Central memory CD8-positive, alpha-beta T cell (primary cell): Measurements from ENCODE around the gene CCDC78.

Experiments used
- ATAC-seq: fragments of 150-1000 bp; cut with Tn5 transposase; replicated peaks from 2 replicates; pipeline ENCODE4 v1.10.0; 2022; ENCODE audit warnings: mild to moderate bottlenecking, moderate FRiP score, moderate number of reproducible peaks; ENCODE audit not compliant: poor library complexity, severe bottlenecking; ENCODE audit errors: extremely low read depth
- DNase-seq, 2 donors: peaks; one replicate each; pipeline ENCODE4 v3.0.0; 2021; ENCODE audit warnings: low spot score in 2 of 2
- H3K27ac Mint-ChIP-seq: one replicate; pipeline ENCODE4 v1.8.0; 2022; ENCODE audit warnings: low read depth, mild to moderate bottlenecking, moderate library complexity, mixed read lengths
- H3K27me3 Mint-ChIP-seq: one replicate; pipeline ENCODE4 v1.8.0; 2022; ENCODE audit warnings: mixed read lengths
- H3K36me3 Mint-ChIP-seq: one replicate; pipeline ENCODE4 v1.8.0; 2022; ENCODE audit warnings: mild to moderate bottlenecking, moderate library complexity, mixed read lengths; ENCODE audit not compliant: insufficient read depth
- H3K4me1 Mint-ChIP-seq: one replicate; pipeline ENCODE4 v1.8.0; 2022; ENCODE audit warnings: mixed read lengths
- H3K4me3 Mint-ChIP-seq: one replicate; pipeline ENCODE4 v1.8.0; 2022; ENCODE audit warnings: mild to moderate bottlenecking, moderate library complexity, mixed read lengths
- H3K9me3 Mint-ChIP-seq: one replicate; pipeline ENCODE4 v1.8.0; 2022; ENCODE audit warnings: mixed read lengths

CCDC78 gene

DNA sequence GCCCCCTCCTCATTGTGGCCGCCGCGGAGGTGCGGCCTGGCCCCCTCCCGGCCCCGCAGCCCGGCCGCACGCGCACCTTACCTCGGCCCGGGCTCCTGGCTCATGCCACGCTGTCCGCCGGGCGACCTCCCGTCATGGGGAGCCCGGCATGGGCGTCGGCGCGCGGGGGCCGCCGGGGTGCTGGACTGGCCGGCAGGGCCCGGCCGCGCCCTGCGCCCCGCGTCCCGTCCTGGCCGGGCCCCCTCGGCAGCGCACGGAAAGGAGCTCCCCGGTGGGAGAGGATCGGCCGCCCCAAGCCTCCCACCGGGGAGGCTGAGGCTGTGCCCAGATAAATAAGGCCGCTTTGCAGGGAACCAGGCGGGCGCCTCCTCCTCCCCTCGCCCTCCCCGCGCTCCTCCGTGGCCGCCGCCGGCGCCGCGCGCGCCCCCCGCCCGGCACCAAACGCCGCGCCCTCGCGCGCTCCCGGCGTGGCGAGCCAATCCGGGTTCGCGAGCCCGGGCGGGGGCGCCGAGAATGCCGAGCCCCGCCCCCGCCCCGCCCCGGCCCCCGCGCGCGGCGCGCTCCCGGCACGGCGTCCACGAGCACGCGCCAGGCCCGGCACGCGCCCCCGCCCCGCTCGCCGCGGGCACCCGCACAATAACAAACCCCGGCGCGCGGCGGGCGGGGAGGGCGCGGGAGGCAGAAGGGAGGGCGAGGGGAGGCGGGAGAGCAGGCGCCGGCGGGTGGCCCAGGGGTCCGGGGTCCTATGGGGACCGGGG is 20.6 kb downstream of the CCDC78 start, which contains the start of gene FBXL16:
Gene FBXL16 (minus strand): TSS at position 371 of the 758 bp plus-strand sequence. CDS start 8,396 bp downstream, outside the sequence.
- Mint-ChIP-seq H3K27ac (no peak within 1 kb of the TSS), H3K36me3 (peaks cover 4% of the 10 kb centered on the region), H3K9me3 (no peaks in the 10 kb centered on the region), H3K27me3 (peaks cover 52% of the 10 kb centered on the region), H3K4me3 (no peak within 1 kb of the TSS), H3K4me1 (no peaks in the 10 kb centered on the region)
- ATAC-seq (no peak), DNase-seq (no peak)

DNA sequence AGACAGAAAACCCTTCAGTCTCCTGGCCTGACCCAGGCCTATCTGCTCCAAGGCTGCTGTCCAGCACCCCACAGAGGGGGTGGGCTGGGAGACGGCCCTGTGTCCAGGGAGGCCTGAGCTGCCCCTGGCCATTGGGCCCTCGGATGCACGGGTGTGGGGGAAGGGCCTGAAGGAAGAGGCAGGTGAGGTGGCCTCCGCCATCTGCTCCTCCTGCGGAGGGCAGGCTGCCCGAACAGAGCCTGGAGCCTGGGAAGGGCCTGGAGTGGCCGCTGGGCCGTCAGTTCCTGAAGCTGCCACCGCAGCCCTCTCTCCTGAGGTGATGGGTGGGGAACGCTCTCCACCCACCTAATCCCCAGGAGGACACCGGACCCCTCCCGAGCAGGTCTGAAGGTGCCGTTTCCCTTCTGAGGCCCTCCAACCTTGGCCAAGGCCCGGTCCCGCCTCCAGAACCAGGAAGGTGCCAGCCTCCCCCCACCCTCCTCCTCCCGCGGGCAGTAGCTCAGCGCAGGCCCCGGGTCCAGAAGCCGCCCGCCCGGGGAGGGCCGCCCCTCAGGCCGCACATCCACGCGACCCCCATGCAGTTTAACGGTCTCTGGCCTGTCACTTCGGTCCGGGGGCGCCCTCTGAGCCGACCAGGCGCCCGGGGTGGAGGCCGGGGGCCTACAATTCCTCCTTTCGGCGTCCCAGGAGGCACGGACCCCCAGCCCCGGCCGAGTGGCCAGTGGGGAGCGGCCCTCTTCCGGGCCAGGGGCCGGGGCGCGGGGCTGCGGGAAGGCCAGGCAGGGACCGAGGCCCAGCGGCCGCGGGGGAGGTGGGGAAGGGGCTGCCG is 21.5 kb downstream of the CCDC78 start:
- H3K36me3 Mint-ChIP-seq = peaks cover 4% of the 10 kb centered on the region
- no peak overlapping the region for H3K27ac Mint-ChIP-seq
- peaks cover 49% of the 10 kb centered on the region for H3K27me3 Mint-ChIP-seq
- H3K9me3 Mint-ChIP-seq = no peaks in the 10 kb centered on the region
- DNase-seq (no peak), ATAC-seq (no peak)
- H3K4me1 Mint-ChIP-seq = no peaks in the 10 kb centered on the region
- no peak overlapping the region for H3K4me3 Mint-ChIP-seq

DNA sequence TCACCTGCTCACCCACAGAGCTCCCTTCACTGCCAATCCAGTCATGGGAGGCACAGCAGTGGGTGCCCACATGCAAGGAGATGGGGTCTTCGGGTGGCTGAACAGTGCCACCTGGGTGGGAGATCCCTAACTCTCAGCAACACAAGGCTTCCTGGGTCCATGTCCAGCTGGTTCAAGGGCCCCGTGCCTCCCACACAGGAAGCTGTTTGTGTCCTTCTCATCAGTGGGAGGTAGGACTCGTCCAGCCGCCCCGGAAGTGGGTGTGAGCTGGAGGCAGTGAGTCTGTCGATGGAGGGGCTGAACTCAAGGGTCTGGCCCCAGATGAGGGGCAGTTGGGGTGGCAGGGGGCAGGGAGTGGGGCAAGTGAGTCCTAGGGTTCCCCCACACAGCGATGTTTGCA is 22.2 kb downstream of the CCDC78 start:
- H3K4me1 Mint-ChIP-seq = no peaks in the 10 kb centered on the region
- H3K9me3 Mint-ChIP-seq = no peaks in the 10 kb centered on the region
- DNase-seq (no peak), ATAC-seq (no peak)
- H3K27me3 Mint-ChIP-seq = peaks cover 42% of the 10 kb centered on the region
- H3K27ac Mint-ChIP-seq = no peak overlapping the region
- H3K4me3 Mint-ChIP-seq = no peak overlapping the region
- peaks cover 4% of the 10 kb centered on the region for H3K36me3 Mint-ChIP-seq

DNA sequence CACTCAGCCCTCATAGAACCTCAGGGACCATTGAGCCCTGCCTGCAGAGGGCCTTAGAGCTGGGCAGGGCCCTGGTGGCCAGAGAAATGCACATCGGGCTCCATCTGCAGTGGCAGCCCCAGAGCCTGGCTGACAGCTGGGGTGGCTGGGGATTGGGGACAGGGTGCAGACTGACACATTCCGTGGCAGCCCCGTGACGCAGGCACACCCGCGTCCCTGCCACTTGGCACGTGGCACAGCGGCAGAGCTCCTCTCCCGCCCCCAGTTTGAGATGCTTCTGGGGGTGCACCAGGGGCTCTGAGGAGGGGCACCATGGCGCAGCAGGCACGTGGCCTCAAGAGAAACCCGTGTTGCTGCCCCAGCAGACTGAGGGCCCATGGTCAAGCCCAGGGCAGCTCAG is 22.8 kb downstream of the CCDC78 start:
- Mint-ChIP-seq H3K4me3 (no peak overlapping the region), H3K36me3 (peaks cover 4% of the 10 kb centered on the region), H3K27ac (no peak overlapping the region), H3K4me1 (no peaks in the 10 kb centered on the region), H3K9me3 (no peaks in the 10 kb centered on the region), H3K27me3 (peaks cover 36% of the 10 kb centered on the region)
- no peak for ATAC-seq
- no peak for DNase-seq

DNA sequence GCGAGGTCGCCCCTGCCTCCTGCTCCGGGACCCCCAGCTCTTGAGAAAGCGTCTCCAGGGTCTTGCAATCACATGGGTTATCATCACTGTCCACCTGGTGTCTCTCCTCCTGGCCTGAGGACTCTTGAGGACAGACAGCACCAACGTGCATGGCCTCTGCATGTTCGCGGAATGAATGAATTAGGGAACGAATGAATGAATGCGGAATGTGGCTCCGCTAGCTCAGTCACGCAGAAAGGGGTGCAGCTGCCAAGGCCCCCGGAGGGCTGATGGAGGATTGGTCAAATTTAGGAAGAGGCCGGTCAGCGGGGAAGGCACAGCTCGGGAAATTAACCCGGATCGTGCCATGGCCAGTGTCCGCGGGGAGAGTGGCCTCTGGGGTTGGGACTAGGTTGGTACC is 23.9 kb downstream of the CCDC78 start:
- Mint-ChIP-seq H3K36me3 (peaks cover 4% of the 10 kb centered on the region), H3K27me3 (peaks cover 25% of the 10 kb centered on the region), H3K9me3 (no peaks in the 10 kb centered on the region), H3K27ac (no peak overlapping the region), H3K4me3 (no peak overlapping the region), H3K4me1 (no peaks in the 10 kb centered on the region)
- ATAC-seq = no peak
- DNase-seq = no peak

DNA sequence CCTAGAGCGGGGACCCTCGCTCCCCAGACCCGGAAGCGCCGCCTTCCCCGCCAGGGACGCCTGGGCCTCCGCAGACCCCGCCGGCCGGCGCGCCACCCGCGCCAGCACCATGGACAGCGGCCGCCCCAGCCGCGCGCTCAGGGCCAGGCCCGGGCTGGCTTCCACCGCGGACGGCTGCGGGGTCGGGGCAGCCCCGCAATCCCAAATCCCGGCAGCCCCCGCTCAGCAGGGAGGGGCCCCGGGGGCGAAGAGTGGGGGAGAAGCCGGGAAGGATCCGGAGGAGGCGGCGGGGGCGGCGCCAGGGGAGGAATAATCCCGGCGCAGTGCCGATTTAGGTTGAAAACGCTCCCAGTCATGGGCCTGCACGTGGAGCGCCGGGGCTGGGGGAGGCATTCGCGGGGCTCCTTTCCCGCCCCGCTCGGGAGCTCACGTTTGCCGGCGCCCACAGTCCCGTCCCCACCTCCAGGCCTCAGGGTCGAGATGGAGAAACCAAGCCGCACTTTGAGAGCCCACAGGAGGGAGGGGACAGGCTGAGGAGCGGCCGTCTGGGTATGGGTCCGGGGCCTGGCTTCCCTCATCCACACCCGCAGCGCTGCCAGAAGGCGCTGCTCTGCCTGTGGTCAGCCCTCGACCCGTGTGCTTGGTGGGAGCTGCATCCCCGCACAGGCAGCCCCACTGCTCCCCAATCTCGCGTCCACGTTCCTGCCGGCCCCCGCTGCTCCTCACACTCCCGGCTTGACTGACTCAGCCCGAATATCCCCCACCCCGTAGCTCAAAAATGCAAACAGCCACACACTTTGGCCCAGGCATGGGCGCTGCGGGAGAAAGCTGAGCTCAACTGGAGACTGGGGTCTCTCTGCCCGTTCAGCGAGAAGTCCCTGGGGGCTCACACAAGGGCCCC is 25.3 kb downstream of the CCDC78 start:
- ATAC-seq (no peak), DNase-seq (no peak)
- H3K4me1 Mint-ChIP-seq = peaks cover 4% of the 10 kb centered on the region

DNA sequence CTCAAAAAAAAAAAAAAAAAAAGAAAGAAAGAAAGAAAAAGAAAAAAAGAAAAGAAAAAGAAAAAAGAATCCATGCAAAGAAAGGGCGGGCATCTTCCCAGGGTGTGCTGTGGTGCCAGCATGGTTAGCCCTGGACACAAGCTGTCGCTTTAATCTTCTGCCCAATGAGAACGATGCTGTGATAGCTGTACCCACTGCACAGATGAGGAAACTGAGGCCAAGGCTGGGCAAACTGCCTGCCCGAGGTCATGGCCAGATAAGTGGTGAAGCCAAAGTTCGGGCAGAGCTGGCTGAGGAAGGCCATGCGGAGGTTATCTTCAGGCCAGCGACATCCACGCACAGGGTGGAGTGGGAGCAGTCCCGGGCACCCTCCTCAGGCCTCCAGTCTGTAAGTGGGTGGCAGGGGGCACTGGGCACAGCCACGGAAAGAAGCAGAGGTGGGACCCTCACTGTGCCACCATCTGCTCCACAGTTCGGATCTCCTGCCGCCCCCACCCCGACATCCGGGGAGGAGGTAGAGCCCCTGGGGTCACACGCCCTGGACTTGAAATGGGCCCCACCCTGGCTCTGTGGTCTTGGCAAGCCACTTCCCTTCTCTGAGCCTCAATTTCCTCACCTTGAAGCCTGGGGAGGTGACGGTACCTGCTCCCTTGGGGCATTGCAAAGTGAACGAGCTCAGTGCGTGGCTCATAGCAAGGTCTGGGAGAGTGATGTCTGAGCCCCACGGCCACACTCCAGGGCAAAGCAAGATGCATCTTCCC is 27.2 kb downstream of the CCDC78 start:
- H3K36me3 Mint-ChIP-seq = peaks cover 7% of the 10 kb centered on the region
- DNase-seq = no peak
- peaks cover 9% of the 10 kb centered on the region for H3K4me1 Mint-ChIP-seq
- H3K4me3 Mint-ChIP-seq = no peak overlapping the region
- no peak for ATAC-seq
- H3K27ac Mint-ChIP-seq = no peak overlapping the region
- peaks cover 16% of the 10 kb centered on the region for H3K27me3 Mint-ChIP-seq
- H3K9me3 Mint-ChIP-seq = no peaks in the 10 kb centered on the region

More for the DNA sequence above, 25.3 kb downstream of the CCDC78 start:
- Mint-ChIP-seq H3K4me3 (no peak overlapping the region), H3K9me3 (no peaks in the 10 kb centered on the region), H3K27me3 (peaks cover 16% of the 10 kb centered on the region), H3K36me3 (peaks cover 4% of the 10 kb centered on the region), H3K27ac (no peak overlapping the region)

DNA sequence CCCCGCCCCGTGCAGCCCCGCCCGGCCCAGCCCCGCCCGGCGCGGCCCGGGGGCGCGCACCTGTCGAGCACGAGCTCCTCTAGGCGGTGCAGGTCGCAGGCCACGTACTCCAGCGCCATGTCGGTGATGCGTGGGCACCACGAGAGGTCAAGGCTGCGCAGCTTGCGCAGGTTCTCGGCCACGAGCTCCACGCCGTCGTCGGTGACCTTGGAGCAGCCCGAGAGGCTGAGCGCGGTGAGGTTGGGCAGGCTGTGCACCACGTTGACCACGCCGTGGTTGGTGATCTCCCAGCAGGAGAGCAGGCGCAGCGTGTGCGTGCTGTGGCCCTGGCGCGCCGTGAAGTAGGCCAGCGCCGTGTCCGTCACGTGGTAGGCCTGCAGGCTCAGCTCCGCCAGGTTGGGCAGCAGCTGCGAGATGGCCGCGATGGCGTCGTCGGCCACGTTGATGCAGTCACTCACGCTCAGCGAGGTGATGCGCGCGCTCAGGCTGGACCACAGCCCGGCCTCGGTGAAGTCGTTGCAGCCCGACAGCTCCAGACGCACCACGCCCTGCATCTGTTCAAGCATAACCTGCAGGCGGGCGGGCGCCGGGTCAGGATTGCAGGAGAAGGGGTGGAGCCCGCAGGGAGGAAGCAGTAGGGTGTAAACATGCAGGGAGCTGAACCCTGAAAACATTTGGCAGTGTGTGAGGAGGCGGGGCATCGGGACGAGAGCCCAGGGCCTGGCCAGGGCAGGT is 30.7 kb downstream of the CCDC78 start:
- Mint-ChIP-seq H3K27ac (no peak overlapping the region), H3K4me1 (peaks cover 20% of the 10 kb centered on the region), H3K9me3 (peaks cover 5% of the 10 kb centered on the region), H3K4me3 (peak overlapping the region; percentile 70), H3K27me3 (peaks cover 10% of the 10 kb centered on the region), H3K36me3 (peaks cover 10% of the 10 kb centered on the region)
- ATAC-seq = peak; percentile 60
- peak in 1 of 2 donors; percentile 34 for DNase-seq

DNA sequence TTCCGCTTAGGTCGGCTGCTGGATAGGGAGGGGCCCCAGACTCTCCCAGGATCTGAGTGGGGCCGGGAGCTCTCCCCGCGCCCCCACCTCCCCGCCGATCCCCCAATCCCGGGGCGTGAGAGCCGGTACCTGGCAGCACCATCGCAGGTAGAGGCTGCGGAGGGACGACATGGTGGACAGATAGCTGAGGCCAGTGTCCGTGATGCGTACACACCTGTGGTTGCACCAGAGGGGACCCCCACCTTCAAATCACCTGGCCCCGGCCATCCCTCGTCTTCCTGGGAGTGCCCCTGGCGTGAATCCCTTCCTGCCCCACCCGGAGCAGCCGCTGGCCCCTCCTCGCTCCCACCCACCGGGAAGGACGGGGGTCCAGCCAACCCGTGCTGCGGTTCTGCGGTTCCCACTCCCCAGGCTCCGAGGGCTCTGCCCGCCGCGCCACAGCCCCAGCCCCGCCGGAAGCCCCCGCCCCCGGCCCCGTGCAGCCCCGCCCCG is 31.3 kb downstream of the CCDC78 start:
- ATAC-seq = no peak
- Mint-ChIP-seq H3K27ac (no peak overlapping the region), H3K4me1 (peaks cover 20% of the 10 kb centered on the region), H3K9me3 (peaks cover 5% of the 10 kb centered on the region), H3K36me3 (peaks cover 12% of the 10 kb centered on the region), H3K27me3 (peaks cover 10% of the 10 kb centered on the region), H3K4me3 (peak overlapping the region; percentile 70)
- no peak for DNase-seq

DNA sequence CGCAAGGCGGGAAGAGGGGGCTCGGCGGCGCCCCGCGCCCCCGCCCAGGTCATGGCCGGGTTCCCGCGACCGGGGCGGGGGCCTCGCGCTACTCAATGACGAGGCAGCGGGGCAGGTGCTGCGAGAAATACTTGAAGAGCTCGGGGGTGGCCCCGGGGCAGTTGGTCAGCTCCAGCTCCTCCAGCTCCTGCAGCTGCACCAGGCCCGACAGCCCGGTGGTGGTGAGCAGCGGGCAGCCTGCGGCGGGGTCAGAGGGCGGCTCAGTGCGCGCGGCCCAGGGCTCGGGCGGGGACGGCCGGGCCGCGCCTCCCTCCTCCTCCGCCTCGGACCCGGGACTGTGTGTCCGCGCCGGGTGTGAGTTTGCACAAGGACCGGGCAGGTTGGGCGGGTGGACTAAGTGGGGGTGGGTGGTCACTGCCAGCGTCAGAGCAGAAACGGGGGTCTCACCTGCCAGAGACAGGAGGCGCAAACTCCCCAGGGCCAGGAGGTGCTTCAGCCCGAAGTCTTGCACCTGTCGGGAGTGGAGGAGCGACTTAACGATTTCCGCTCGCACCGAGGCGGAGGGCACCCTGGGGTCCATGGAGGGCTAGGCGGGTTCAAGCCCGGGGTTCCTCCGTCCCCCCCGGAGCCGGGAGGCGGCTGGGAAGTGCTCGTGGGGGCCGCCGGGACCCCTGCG is 31.9 kb downstream of the CCDC78 start:
- DNase-seq = no peak
- Mint-ChIP-seq H3K4me3 (peak overlapping the region; percentile 70), H3K27me3 (peaks cover 10% of the 10 kb centered on the region), H3K27ac (no peak overlapping the region), H3K9me3 (peaks cover 5% of the 10 kb centered on the region), H3K4me1 (peaks cover 20% of the 10 kb centered on the region), H3K36me3 (peaks cover 12% of the 10 kb centered on the region)
- ATAC-seq = no peak

DNA sequence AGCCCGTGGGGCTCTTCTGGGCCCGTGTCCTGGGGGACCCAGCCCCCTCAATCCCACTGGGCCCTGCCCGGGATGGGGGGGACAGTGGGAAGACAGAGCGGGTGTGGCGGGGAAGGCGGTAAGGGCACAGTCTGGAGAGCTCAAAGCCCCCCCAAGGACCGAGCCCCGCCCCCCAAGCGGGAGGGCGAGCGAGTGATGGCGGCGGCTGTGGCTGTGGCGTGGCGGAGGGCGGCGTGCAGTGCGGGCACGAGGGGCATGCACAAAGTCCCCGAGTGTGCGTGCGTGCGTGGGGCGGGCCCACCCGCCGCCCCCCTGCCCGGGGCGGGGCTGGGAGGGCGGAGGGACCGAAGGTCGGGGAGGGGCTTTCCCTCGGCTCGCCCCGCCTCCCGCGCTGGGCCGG is 32.5 kb downstream of the CCDC78 start:
- Mint-ChIP-seq H3K27ac (no peak overlapping the region), H3K9me3 (peaks cover 5% of the 10 kb centered on the region), H3K4me3 (peak overlapping the region; percentile 70), H3K4me1 (peaks cover 20% of the 10 kb centered on the region), H3K27me3 (peaks cover 10% of the 10 kb centered on the region), H3K36me3 (peaks cover 12% of the 10 kb centered on the region)
- DNase-seq (no peak), ATAC-seq (no peak)
